Lung (tissue), 12 donors: ENCODE measurements around the gene ANKRD42. TPM values are rescaled to one million over a fixed set of nuclear protein-coding genes. Genes with fewer than 3 reads are reported as not detected.

Experiments used
- ATAC-seq: fragments of 200-7000 bp; cut with Tn5 transposase; one replicate; pipeline ENCODE4 v1.9.1; 2020; ENCODE audit warnings: moderate number of reproducible peaks; ENCODE audit not compliant: insufficient read depth, low FRiP score
- DNase-seq, 3 donors: peaks; one replicate each; pipeline ENCODE4 v3.0.0-alpha.2; 2013 to 2017
- H3K27ac ChIP-seq, 2 donors: one replicate each; pipeline ENCODE4 v1.5.1; 2013; ENCODE audit warnings: mild to moderate bottlenecking in 2 of 2, moderate library complexity in 2 of 2, control low read depth in 1 of 2, inconsistent platforms in 1 of 2, low read depth in 1 of 2, low read length in 1 of 2
- H3K27me3 ChIP-seq, 3 donors: one replicate each; pipeline ENCODE4 v1.5.1; 2013; ENCODE audit warnings: low read length in 2 of 3; ENCODE audit not compliant: control insufficient read depth in 3 of 3, insufficient read depth in 3 of 3
- H3K36me3 ChIP-seq, 4 donors: one replicate each; pipeline ENCODE4 v1.5.1; 2013; ENCODE audit warnings: low read length in 4 of 4, mild to moderate bottlenecking in 1 of 4, moderate library complexity in 1 of 4; ENCODE audit not compliant: control insufficient read depth in 4 of 4, insufficient read depth in 4 of 4
- H3K4me1 ChIP-seq, 5 donors: one replicate each; pipeline ENCODE4 v1.5.1; 2013; ENCODE audit warnings: low read length in 5 of 5, mild to moderate bottlenecking in 2 of 5, moderate library complexity in 1 of 5; ENCODE audit not compliant: control insufficient read depth in 5 of 5, insufficient read depth in 5 of 5
- H3K4me3 ChIP-seq: one replicate; pipeline ENCODE4 v1.5.1; 2013; ENCODE audit warnings: mild to moderate bottlenecking, control low read depth, moderate library complexity
- H3K9ac ChIP-seq, 2 donors: one replicate each; pipeline ENCODE4 v1.5.1; 2013; ENCODE audit warnings: low read length in 2 of 2, control low read depth in 1 of 2; ENCODE audit not compliant: insufficient read depth in 1 of 2
- H3K9me3 ChIP-seq, 4 donors: one replicate each; pipeline ENCODE4 v1.5.1; 2013; ENCODE audit warnings: low read length in 3 of 4, mild to moderate bottlenecking in 1 of 4, moderate library complexity in 1 of 4; ENCODE audit not compliant: control insufficient read depth in 4 of 4, insufficient read depth in 3 of 4
- CTCF ChIP-seq: IDR thresholded peaks from 2 replicates; pipeline ENCODE4 v1.5.1; 2012; ENCODE audit warnings: mild to moderate bottlenecking; ENCODE audit errors: control extremely low read depth, extremely low read depth
- WGBS, 2 donors: extraction: QIAGEN DNeasy Blood & Tissue Kit; methylation state at CpG; one replicate each; pipeline ENCODE4 v1.1.7; 2013; 5-methylcytosine and 5-hydroxymethylcytosine counted together
- polyA plus RNA-seq, 2 donors: library from polyadenylated mRNA; stranded (reverse); fragments of 200-250 nt; gene quantifications; one replicate each; pipeline ENCODE4 v1.2.1, GENCODE V29; 2013
- total RNA-seq, 2 donors: library from RNA; depleted of rRNA in 1 of 2; stranded (reverse); fragments of >200 nt in 1 of 2; gene quantifications; one replicate each; pipeline ENCODE4 v1.2.1, GENCODE V29; 2014 to 2021
- donor health status: control.
- donor health status: control.
- donor health status: Bipolar disorder and iron deficiency.
- donor health status: healthy.
- donor health status: DM: yes; HTN: yes; CAD: no.

ANKRD42 gene
- total and polyA plus RNA-seq, 4 donors: 7.5 to 20.3 (median 12.5) TPM

GRCh38 chr11:83158357-83158786 lies 35.1 kb upstream of the ANKRD42 start:
- 1 to 2% methylated on average over 5 of the region's 5 CpGs for WGBS, 2 donors
- TF ChIP-seq CTCF: no peak

GRCh38 chr11:83158965-83159901 lies 34.3 kb upstream of the ANKRD42 start:
- peak overlapping the region; percentile 100 for H3K9ac ChIP-seq
- no peak for ATAC-seq
- 6 to 12% methylated on average over 15 of the region's 15 CpGs for WGBS, 2 donors

More at GRCh38 chr11:83158357-83158786, 35.1 kb upstream of the ANKRD42 start:
- Histone ChIP-seq H3K27me3 (no peaks in the 10 kb centered on the region), H3K27ac (peak overlapping the region in 1 of 2 donors; percentile 97), H3K4me1 (peaks cover 0 to 21% (median 12%) of the 10 kb centered on the region in 5 donors), H3K9me3 (no peaks in the 10 kb centered on the region), H3K9ac (peak overlapping the region; percentile 100), H3K4me3 (peak overlapping the region; percentile 94), H3K36me3 (peaks cover 0 to 13% (median 0%) of the 10 kb centered on the region in 4 donors)
- ATAC-seq: no peak
- no peak for DNase-seq

GRCh38 chr11:83159902-83160865 lies 33.3 kb upstream of the ANKRD42 start:
- 16 to 22% methylated on average over 6 of the region's 6 CpGs for WGBS, 2 donors
- Histone ChIP-seq H3K27me3 (no peaks in the 10 kb centered on the region), H3K36me3 (peaks cover 0 to 21% (median 3%) of the 10 kb centered on the region in 4 donors), H3K9me3 (no peaks in the 10 kb centered on the region), H3K27ac (peak overlapping the region in 1 of 2 donors; percentile 57), H3K4me1 (peaks cover 0 to 21% (median 12%) of the 10 kb centered on the region in 5 donors), H3K9ac (peak overlapping the region in 1 of 2 donors; percentile 100), H3K4me3 (no peak overlapping the region)
- ATAC-seq (no peak), DNase-seq (peak; percentile 18 to 54 (median 47))
- no peak for TF ChIP-seq CTCF

More at GRCh38 chr11:83158965-83159901, 34.3 kb upstream of the ANKRD42 start:
- peak overlapping the region; percentile 55 for H3K4me3 ChIP-seq
- peaks cover 0 to 21% (median 12%) of the 10 kb centered on the region in 5 donors for H3K4me1 ChIP-seq
- no peaks in the 10 kb centered on the region for H3K9me3 ChIP-seq
- DNase-seq: peak in 1 of 3 donors; percentile 31
- no peak for TF ChIP-seq CTCF
- peaks cover 0 to 15% (median 0%) of the 10 kb centered on the region in 4 donors for H3K36me3 ChIP-seq
- peak overlapping the region in 1 of 2 donors; percentile 6 for H3K27ac ChIP-seq
- no peaks in the 10 kb centered on the region for H3K27me3 ChIP-seq
